Measurements from ENCODE around the gene SLC25A42.

Gene SLC25A42

GRCh38 chr19:19137556-19138108 is 73.8 kb downstream of the SLC25A42 start:
- H3K4me2 ChIP-seq (ENCODE audit: low read length) = peak overlapping the region; percentile 87
- no peaks in the 10 kb centered on the region for H3K36me3 ChIP-seq (ENCODE audit: control insufficient read depth, insufficient read depth, low read length)
- H3K27me3 ChIP-seq (ENCODE audit: control insufficient read depth, insufficient read depth, low read length) = no peaks in the 10 kb centered on the region
- H3K79me2 ChIP-seq = peaks cover 5% of the 10 kb centered on the region
- TF ChIP-seq CTCF (IDR thresholded peaks at IDR 0.05) = no peak
- peaks cover 4% of the 10 kb centered on the region for H3K4me1 ChIP-seq
- peak overlapping the region; percentile 95 for H3K4me3 ChIP-seq (ENCODE audit: low read depth, low read length)
- peak overlapping the region; percentile 93 for H2AFZ ChIP-seq
- H3K9me3 ChIP-seq (ENCODE audit: control insufficient read depth, low read length) = no peaks in the 10 kb centered on the region
- no peak overlapping the region for H3K27ac ChIP-seq
- H3K9ac ChIP-seq = peak overlapping the region; percentile 32

- peak within 1 kb of the TSS; percentile 93 for H2AFZ ChIP-seq
- peak within 1 kb of the TSS; percentile 32 for H3K9ac ChIP-seq
- H3K79me2 ChIP-seq = peaks cover 5% of the 10 kb centered on the region
- no peaks in the 10 kb centered on the region for H3K36me3 ChIP-seq (ENCODE audit: control insufficient read depth, insufficient read depth, low read length)
- H3K4me3 ChIP-seq (ENCODE audit: low read depth, low read length) = peak within 1 kb of the TSS; percentile 95
- H3K4me2 ChIP-seq (ENCODE audit: low read length) = peak within 1 kb of the TSS; percentile 87
- no peak within 1 kb of the TSS for H3K27ac ChIP-seq
- H3K27me3 ChIP-seq (ENCODE audit: control insufficient read depth, insufficient read depth, low read length) = no peaks in the 10 kb centered on the region
- no peaks in the 10 kb centered on the region for H3K9me3 ChIP-seq (ENCODE audit: control insufficient read depth, low read length)
- TF ChIP-seq CTCF (IDR thresholded peaks at IDR 0.05) = no peak
- H3K4me1 ChIP-seq = peaks cover 4% of the 10 kb centered on the region
Observed at GRCh38 chr19:19138109-19138981, 74.6 kb downstream of the SLC25A42 start, which contains the start of gene TMEM161A. TSS of gene TMEM161A (minus strand) at chr19:19138478. CDS start at chr19:19138428, 50 bp downstream.

GRCh38 chr19:19139876-19140229 is 76.1 kb downstream of the SLC25A42 start:
- Histone ChIP-seq H3K9ac (no peak overlapping the region), H3K27ac (no peak overlapping the region), H3K4me1 (peaks cover 4% of the 10 kb centered on the region), H3K36me3 (ENCODE audit: control insufficient read depth, insufficient read depth, low read length) (no peaks in the 10 kb centered on the region), H3K27me3 (ENCODE audit: control insufficient read depth, insufficient read depth, low read length) (no peaks in the 10 kb centered on the region), H3K9me3 (ENCODE audit: control insufficient read depth, low read length) (no peaks in the 10 kb centered on the region), H3K4me3 (ENCODE audit: low read depth, low read length) (no peak overlapping the region), H3K4me2 (ENCODE audit: low read length) (no peak overlapping the region), H2AFZ (peak overlapping the region; percentile 40), H3K79me2 (peaks cover 5% of the 10 kb centered on the region)
- TF ChIP-seq CTCF (IDR thresholded peaks at IDR 0.05) = no peak

- H3K79me2 ChIP-seq = peaks cover 5% of the 10 kb centered on the region
- no peak overlapping the region for H3K9ac ChIP-seq
- no peak overlapping the region for H3K4me2 ChIP-seq (ENCODE audit: low read length)
- H3K36me3 ChIP-seq (ENCODE audit: control insufficient read depth, insufficient read depth, low read length) = no peaks in the 10 kb centered on the region
- peaks cover 4% of the 10 kb centered on the region for H3K4me1 ChIP-seq
- no peak for TF ChIP-seq CTCF (IDR thresholded peaks at IDR 0.05)
- H3K27me3 ChIP-seq (ENCODE audit: control insufficient read depth, insufficient read depth, low read length) = no peaks in the 10 kb centered on the region
- no peak overlapping the region for H3K4me3 ChIP-seq (ENCODE audit: low read depth, low read length)
- no peaks in the 10 kb centered on the region for H3K9me3 ChIP-seq (ENCODE audit: control insufficient read depth, low read length)
- H2AFZ ChIP-seq = no peak overlapping the region
- H3K27ac ChIP-seq = no peak overlapping the region
Observed at GRCh38 chr19:19140476-19140875, 76.7 kb downstream of the SLC25A42 start.

Measured in parathyroid adenoma (tissue), 2 donors.